ENCODE measurements around the gene CPNE2. TPM values are rescaled to one million over a fixed set of nuclear protein-coding genes. Genes with fewer than 3 reads are reported as not detected.

The CPNE2 gene
- total RNA-seq, 1 donor from 2014 or later = 16.1 TPM

DNA sequence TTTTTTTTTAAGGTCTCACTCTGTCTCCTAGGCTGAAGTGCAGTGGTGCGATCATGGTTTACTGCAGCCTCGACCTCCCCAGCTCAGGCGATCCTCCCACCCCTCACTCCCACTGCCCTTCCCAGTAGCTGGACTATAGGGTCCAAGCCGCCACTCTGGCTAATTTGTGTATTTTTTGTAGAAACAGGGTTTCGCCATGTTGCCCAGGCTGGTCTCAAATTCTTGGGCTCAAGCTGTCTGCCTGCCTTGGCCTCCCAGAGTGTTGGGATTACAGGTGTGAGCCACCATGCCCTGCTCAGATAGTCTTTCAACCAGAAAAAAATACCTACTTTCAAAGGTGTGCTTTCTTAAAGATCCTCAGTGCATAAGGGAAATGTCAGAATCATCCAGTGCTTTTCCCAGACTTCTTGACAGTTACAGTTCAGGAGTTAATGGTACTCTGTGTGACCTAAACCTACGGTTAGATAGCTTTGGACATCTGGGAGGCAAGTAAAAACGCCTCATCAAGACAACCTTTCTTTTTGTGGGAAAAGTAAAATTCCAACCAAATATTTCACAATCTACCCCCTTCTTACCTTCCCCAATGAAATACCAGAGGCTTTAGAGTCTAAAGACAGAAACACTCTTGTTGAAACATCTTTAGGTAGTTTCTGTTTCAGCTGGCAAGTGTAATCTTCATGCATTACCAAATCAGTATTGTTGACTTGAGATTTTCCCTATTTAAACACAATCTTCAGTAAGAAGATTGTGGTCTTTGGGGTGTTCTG is 100.5 kb downstream of the CPNE2 start:
- no peak for DNase-seq (ENCODE audit: low spot score)

DNA sequence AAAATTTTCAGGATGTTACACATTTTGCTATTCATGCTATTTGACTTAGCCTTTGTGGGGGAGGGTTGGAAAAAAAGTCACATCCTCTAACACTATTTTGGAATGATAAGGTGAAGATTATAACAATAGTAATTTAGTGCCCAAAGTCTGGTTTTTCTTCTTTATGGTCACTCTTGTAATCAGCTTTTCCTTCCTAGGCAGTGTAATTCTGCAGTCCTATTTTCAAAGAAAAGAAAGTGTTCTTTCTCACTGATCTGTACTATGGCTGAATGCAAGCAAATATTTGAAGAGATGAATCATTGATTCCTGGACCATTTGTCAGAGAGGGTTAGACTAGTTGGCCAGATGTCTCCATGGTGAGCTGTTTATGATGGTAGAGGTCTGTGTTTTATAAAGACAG is 102.1 kb downstream of the CPNE2 start:
- DNase-seq (ENCODE audit: low spot score) = no peak

DNA sequence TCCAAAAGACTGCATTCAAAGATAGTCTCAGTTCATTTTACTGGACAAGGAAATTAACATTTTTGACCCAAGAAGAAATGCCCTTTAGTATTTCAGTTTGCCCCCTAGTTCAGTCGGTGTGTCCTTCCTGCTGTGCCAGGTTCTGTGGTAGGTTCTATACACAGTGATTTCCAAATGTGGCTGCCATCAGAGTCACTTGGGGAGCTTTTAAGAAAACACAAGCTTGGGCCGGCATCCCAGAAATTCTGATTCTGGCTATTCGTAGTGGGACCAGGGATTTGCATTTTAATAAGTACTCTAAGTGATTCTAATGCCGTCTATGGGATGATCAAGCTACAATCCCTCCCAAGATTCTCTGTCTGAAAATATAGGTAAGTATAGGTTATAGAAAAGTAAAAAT is 103.9 kb downstream of the CPNE2 start:
- DNase-seq (ENCODE audit: low spot score) = no peak

DNA sequence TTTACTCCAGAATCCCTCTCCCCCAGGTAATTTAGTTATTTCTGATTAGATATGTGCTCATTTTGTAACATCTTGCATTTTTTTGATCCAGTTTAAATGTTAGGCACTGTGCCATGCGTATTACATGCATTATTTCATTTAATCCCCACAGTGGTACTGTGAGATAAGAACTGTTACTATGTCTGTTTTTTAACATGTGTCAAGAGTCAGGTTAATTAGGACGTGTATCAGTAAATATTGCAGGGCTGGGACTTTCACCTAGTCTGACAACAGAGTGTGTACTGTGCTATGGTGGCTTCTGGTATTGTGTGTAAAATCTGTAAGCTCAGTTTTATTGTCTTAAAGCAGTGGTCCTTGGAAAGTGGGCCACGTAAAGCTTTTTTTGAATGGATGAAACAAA is 104.4 kb downstream of the CPNE2 start:
- DNase-seq (ENCODE audit: low spot score) = no peak

Other genes starting within 250 kb of the CPNE2 start
- gene SLC12A3, start 227.4 kb upstream of the CPNE2 start, total RNA-seq = 0.20 TPM
- gene HERPUD1, start 160.4 kb upstream of the CPNE2 start, total RNA-seq = 144 TPM
- 0.26 TPM for gene CETP, start 130.6 kb upstream of the CPNE2 start, total RNA-seq
- 37.2 TPM for gene NLRC5, start 103.0 kb upstream of the CPNE2 start, total RNA-seq
- 76.1 TPM for gene PSME3IP1, start 93.5 kb downstream of the CPNE2 start, total RNA-seq
- gene RSPRY1, start 93.7 kb downstream of the CPNE2 start, total RNA-seq = 49.6 TPM
- gene ARL2BP, start 152.7 kb downstream of the CPNE2 start, total RNA-seq = 46.4 TPM
- 206 TPM for gene PLLP, start 192.1 kb downstream of the CPNE2 start, total RNA-seq

Data from mucosa of gallbladder (tissue), 1 donor.